RPMI7951 (cell line): ENCODE results near the gene BCDIN3D. TPM values are rescaled to one million over a fixed set of nuclear protein-coding genes. Genes with fewer than 3 reads are reported as not detected.

Experiments used
- DNase-seq: peaks from one replicate; pipeline ENCODE4 v3.0.0-alpha.2; 2012; ENCODE audit warnings: low read depth
- total RNA-seq: library from RNA; depleted of rRNA; stranded (reverse); fragments of >200 nt; shearing (Covaris generic); gene quantifications from 2 replicates; pipeline ENCODE4 v1.2.3, GENCODE V29; 2014; rRNA removed

Gene BCDIN3D
- total RNA-seq, 1 experiment from 2014 or later, result 5.6 TPM

DNA sequence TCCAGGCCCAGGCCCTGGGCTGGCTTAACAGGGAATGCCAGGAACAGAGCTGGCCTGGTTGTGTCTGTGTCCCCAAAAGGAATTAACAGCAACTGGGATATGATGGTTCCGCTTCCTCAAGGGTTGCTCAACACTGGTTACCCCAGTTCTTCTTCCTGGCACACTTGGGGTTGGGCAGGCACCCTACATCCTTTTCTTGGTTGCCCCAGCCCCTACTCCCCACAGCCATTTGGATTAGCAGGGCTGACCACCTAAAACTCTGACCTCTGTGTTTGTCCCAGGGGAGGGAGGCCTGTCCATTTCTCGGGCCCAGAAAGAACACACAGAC, 45.5 kb downstream of the BCDIN3D start:
- no peak for DNase-seq

DNA sequence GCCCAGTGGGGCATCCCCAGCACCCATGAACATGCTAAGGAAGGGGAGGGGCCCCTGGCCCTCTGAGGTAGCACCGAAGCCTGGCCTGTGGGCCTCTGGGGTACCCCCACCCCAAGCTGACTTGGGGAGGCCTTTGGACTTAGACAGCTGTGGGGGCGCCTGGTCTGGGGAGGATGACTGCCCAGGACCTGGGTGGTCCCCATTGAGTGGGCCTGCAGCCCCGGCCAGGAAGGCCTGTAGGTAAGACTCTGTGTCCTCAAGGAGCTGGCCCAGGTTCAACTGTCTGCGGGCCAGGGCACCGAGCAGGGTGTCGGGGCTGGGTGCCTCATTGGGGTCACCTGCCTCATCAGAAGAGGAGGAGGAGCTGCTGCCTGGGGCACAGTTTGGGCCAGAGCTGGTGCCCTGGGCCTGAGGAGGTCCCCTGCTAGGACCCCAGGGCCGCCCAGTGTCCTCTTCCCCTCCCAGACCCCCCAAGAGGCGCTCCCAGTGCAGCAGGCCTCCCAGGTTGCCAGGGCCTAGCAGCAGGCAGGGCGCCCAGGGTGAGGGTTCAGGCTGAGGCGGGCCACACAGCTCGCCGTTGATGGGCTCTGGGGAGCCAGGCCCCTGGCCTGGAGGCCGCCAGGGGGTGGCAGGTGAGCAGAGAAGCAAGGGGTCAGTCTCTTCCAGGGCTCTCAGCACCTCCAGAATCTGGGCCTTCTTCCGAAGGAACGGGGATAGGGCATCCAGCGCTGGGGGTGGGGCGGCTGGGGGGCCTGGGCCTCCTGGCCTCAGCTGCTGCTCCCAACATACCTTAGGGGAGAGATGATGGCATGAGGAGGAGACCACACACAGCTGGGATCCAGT, 46.1 kb downstream of the BCDIN3D start:
- no peak for DNase-seq

DNA sequence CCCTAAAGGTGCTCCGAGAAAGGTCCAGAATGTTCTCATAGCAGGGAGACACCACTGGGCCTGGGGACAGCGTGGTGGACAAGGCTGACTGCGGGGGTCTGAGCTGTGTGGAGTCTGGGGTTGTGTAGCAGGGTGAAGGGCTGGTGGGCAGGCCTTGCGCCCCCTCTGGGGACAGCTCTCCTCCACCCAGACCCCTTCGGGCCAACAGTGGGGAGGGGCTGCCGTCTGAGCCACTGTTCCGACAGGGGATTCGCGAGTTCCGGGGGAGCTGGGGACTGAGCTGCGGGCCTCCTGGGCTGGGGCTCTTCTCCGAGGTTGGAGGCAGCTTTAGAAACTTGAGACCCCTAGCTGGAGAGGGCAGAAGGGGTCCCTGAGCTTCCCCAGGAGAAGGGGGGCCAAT, 46.8 kb downstream of the BCDIN3D start:
- DNase-seq, result no peak

DNA sequence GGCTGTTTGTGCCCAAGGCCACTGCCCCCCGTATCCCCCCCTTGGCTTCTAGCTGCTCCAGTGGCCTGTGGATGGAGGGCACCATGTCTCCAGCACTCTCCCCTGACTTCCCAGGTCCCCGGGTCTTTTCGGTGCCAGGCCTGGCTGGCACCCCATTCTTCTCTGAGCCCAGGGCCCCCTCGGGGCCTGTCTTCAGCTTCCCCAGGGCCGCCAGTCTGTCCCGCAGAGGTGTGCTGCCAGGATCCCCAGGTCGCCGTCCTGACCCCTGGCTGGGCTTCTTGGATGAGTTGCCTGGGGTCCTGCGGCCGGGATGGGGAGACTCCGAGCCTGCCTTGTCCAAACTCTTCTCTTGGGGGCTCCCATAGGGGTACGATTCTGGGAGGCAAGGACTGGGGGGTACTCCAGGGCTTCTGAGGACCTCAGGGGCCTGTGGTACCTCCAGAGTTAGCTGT, 47.2 kb downstream of the BCDIN3D start:
- DNase-seq, result no peak

DNA sequence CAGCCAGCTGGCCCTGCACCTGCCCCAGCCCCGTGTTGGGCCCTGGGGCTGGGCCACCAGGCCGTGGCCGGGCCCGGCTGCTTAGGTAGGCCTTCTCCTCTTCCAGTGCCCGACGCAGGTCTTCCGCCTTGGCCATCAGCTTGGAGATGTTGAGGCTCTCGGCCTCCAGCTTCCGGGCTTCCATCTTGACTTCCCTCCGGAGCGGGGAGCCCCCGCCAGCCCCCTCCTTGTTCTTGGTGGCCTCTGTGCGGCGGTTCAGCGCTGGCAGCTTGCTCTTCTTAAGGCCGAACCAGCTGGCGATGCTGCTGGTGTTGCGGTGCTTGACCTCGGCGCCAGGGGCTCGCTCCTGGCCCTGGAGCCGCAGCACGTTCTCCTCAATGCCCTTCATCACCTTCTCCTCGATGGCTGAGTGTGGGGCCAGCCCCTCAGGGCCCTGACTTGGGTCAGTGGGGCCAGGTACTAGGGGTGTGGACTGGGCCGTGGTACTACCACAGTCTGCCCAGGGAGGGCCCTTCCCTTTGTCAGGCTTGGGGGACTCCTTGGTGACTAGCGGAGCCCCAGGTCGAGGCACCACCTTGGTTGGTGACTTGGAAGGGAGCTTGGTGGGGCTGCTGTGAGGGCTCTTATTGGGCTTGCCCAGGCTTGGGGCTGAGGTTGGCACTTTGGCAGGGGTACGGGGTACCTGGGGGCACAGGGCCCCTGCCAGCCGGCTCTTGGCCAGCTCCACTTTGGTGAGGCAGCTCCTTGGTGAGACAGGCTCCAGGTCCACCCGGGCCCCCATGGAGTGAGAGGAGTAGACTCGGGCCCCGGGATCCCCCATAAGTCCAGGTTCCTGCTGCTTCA, 47.9 kb downstream of the BCDIN3D start:
- no peak for DNase-seq

DNA sequence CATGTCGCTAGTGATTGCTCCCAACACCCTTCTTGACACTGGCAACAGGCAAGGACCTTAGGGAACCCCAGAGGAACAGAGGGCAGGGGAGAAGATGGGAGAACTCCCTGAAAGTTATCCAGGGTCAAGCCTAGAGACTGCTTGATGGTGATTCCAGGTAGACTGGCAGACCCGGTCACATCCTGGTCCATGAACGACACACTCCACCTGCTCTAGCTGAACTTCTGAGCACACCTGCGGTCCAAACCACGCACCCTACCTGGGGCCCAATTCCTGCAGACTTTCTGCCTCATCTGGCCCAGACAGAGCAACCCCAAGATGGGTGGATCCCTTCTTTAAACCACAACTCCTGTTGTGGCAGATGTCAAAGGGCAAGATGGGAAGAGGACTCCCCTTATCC, 48.9 kb downstream of the BCDIN3D start:
- DNase-seq, result no peak

DNA sequence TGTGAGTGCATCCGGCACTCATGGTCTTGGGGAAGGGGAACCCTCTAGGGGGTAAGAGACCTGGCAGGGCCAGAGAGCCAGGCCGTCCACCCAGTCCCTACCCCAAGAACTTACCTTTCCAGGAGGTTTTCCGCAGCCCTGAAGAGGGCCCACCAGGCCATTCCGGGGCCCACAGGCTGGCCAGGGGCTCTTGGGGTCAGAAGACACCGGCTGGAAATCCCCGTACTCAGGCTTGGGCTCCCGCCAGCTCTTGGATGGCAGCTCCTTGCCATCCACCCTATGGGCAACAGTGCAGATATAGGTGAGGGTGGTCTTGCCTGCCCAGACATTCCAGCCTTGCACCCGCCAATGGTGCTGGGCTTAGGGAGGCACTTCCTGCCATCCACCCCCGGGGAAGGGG, 49.3 kb downstream of the BCDIN3D start:
- DNase-seq, result no peak

DNA sequence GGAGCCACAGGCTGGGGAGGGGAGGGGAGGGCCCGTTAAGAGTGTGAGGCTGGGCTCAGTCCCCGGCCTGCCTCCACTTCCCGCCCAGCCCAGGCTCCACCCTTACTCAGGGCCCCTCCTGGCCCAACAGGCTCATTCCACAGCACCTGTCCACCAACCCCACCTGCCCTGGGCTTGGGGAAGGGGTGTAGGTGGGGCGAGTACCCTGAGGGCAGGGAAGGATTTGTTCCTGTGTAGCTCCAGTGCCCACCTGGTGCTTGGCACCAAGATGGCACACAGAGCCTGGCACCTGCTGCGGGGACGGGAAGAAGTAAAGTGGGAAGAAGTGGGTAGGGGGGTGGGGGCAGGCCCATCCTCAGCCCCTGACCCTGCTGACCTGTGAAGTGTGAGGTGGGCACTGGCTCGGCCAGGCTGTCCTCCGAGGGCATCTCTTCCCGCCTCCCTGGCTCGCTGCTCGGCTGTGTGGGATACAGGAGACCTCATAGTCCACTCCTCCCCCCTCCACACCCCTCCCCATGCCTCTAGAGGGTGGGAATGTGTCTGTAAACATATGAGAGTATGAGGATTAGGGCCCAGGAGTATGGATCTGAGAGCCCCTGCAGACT, 49.8 kb downstream of the BCDIN3D start:
- DNase-seq, result no peak

DNA sequence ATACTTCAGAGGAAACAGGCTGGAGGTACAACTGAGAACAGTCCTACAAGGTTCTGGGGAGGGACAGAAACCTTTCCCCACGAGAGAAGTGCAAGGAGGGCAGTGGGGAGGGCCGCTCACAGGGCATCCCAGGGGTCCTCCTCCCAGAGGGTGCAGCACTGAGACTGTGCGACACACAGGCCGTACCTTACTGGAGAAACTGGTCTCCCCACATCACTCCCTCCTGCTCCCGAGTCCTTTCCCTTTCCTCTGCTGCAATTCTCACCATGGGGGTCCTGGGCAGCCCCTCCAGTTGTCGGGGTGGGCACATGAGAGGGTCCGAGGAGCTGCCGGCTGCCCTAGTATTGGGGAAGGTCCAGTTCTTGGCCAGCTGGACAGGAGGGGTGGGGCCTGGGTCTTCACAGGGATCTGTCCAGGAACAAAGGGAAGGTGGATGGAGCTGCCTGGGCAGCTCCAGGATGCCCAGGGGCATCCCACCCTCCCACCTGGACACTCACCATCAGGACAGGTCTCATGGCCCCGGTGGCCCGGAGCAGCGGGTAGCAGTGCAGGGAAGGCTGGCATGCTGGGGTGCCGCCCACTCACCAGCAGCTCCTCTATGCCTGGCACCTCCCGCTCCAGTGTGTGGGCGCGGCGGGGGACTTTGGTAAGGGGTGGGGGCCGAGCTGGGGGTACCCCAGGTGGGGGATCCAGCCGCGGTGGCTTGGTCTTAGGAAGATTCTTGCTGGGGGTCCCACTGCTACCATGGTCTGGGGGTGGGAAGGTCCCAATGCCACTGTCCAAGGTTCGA, 50.5 kb downstream of the BCDIN3D start:
- no peak for DNase-seq

DNA sequence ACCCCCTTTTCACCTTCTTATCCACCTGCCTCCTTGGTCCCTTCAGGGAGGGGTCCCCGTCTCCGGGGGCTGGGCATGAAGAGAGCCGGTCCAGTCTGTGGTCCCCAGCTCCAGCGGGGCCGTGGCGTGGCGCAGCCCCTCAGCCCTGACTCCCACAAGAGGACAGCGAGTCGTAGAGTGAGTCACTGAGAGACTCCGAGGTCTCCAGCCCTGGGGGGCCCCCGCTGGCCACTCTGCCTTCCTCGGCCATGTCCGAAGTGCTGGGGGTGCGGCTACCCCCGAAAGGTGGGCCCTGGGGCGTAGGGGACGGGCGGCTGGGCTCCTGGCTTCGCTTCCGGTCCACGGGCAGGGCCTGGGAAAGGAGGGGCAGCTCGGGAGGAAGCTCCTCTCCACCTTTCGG, 51.2 kb downstream of the BCDIN3D start:
- DNase-seq, result no peak

DNA sequence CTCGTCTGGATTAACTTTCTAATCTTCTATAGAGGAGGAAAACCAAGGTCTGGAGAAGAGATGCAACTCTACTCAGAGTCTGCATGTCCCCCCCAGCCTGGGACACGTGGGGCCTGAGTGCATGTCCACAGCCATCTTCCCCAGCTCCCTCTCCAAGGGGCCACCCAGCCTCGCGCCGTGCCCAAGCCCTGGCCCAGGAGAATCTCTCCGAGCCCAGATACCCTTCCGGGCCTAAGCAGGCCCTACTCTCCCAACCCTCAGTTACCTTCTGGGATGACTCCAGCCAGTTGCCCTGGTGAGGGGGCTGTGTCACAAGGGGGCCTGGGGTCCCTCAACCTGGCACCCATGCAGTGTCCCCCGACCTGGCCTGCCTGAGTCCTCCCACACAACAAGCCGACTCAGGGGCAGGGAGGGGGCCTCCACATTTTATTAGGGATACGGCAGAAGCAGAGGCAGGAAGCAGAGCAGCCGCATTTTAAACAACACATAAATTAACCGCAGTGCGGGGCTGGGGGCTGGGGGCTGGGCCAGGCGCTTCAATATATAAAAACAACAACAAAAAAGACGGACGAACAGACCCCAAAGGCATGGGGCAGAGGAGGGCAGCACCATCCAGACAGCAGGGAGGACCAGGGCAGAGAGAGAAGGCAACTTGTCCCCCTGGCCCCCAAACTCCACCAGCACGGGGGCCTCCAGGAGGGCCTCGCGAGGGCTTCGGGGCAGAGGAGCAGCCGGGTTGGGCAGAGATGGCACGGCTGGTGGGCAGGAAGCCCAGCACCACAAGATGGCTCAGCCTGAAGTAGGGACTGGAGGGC, 52.0 kb downstream of the BCDIN3D start:
- DNase-seq, result no peak

DNA sequence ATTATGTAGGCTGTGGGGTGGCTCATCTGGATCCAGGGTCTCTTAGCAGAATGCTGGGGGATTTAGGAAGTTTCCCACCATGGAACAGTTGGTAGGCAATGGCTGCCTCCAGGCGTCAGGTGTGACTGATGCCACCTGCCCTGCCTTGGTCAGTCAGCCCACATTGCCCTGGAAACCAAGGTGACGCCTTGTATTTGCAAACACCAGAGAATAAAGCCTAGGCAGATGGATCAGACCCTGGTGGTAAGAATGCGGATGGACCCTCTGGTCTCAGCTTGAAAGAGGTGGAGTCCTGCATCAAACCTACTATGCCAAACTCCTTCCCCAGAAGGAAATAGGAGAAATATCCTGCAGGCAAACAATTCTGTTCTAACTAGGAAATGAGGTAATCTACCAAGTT, 52.9 kb downstream of the BCDIN3D start:
- no peak for DNase-seq

DNA sequence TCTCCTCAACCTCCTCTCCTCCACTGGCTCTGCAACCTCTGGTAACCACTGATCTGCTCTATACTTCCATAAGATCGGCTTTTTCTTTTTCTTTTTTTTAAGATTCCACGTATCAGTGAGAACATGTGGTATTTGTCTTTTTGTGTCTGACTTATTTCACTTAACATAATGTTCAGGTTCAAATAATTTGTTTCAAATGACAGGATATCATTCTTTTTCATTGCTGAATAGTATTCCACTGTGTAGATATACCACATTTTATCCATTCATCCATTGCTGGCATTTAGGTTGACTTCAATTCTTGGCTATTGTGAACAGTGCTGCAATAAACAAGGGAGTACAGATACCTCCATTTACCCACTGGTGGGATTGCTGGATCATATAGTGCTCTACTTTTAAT, 55.2 kb downstream of the BCDIN3D start:
- no peak for DNase-seq

Other genes starting within 250 kb of the BCDIN3D start
- 0.29 TPM in 1 of 2 replicates, not detected in the other for gene FAM186B, start 237.5 kb downstream of the BCDIN3D start, total RNA-seq
- gene PRPF40B, start 219.5 kb downstream of the BCDIN3D start, total RNA-seq, result 4.0 and 6.6 TPM in 2 replicates
- gene FMNL3, start 135.7 kb downstream of the BCDIN3D start, total RNA-seq, result 24.4 and 28.0 TPM in 2 replicates
- 653 and 692 TPM in 2 replicates for gene TMBIM6, start 101.5 kb downstream of the BCDIN3D start, total RNA-seq
- 5.0 and 5.7 TPM in 2 replicates for gene NCKAP5L, start 14.7 kb downstream of the BCDIN3D start, total RNA-seq
- 0.98 and 1.2 TPM in 2 replicates for gene FAIM2, start 60.8 kb upstream of the BCDIN3D start, total RNA-seq
- not detected in 2 replicates for gene AQP2, start 107.6 kb upstream of the BCDIN3D start, total RNA-seq
- not detected in 2 replicates for gene AQP5, start 118.8 kb upstream of the BCDIN3D start, total RNA-seq
- 0.10 TPM in 1 of 2 replicates, not detected in the other for gene AQP6, start 129.8 kb upstream of the BCDIN3D start, total RNA-seq
- gene RACGAP1, start 182.4 kb upstream of the BCDIN3D start, total RNA-seq, result 158 and 173 TPM in 2 replicates
- gene ASIC1, start 214.5 kb upstream of the BCDIN3D start, total RNA-seq, result 0.24 and 0.39 TPM in 2 replicates
- 35.9 and 41.8 TPM in 2 replicates for gene SMARCD1, start 242.2 kb upstream of the BCDIN3D start, total RNA-seq